Mesenchymal stem cell (in vitro differentiated cells and primary cell): Measurements from ENCODE around the gene TBCE.

Source experiments
- DNase-seq: peaks from one replicate; pipeline ENCODE4 v3.0.0-alpha.2; 2013
- H2AFZ ChIP-seq: one replicate; pipeline ENCODE4 v1.6.1; 2013; ENCODE audit warnings: low read depth, mild to moderate bottlenecking, control low read depth, inconsistent platforms, low read length, moderate library complexity
- H2AK5ac ChIP-seq: 2 replicates; pipeline ENCODE4 v1.6.1; 2013; ENCODE audit warnings: low read length, moderate library complexity, mild to moderate bottlenecking, inconsistent platforms; ENCODE audit not compliant: severe bottlenecking
- H2BK120ac ChIP-seq: one replicate; pipeline ENCODE4 v1.6.1; 2013; ENCODE audit warnings: low read depth, mild to moderate bottlenecking, inconsistent platforms, low read length, moderate library complexity
- H2BK12ac ChIP-seq, 2 experiments: one replicate each; pipeline ENCODE4 v1.6.1; 2013; ENCODE audit warnings: inconsistent platforms in 2 of 2, low read length in 2 of 2, mild to moderate bottlenecking in 2 of 2, moderate library complexity in 2 of 2, control low read depth in 1 of 2
- H2BK15ac ChIP-seq: one replicate; pipeline ENCODE4 v1.6.1; 2013; ENCODE audit warnings: mild to moderate bottlenecking, low read depth, inconsistent platforms; ENCODE audit not compliant: poor library complexity, severe bottlenecking
- H2BK5ac ChIP-seq: 2 replicates; pipeline ENCODE4 v1.6.1; 2013; ENCODE audit warnings: low read depth, mild to moderate bottlenecking, low read length, control low read depth, inconsistent platforms; ENCODE audit not compliant: poor library complexity, severe bottlenecking
- H3K14ac ChIP-seq, 2 experiments: one replicate each; pipeline ENCODE4 v1.6.1; 2013; ENCODE audit warnings: inconsistent platforms in 2 of 2, low read length in 2 of 2, control low read depth in 1 of 2, mild to moderate bottlenecking in 1 of 2, moderate library complexity in 1 of 2
- H3K18ac ChIP-seq, 2 experiments: one replicate each; pipeline ENCODE4 v1.6.1; 2013; ENCODE audit warnings: inconsistent platforms in 2 of 2, low read length in 2 of 2, control low read depth in 1 of 2, low read depth in 1 of 2, mild to moderate bottlenecking in 1 of 2
- H3K23ac ChIP-seq, 2 experiments: one replicate each; pipeline ENCODE4 v1.6.1; 2013; ENCODE audit warnings: inconsistent platforms in 2 of 2, low read length in 2 of 2, mild to moderate bottlenecking in 2 of 2, moderate library complexity in 2 of 2, control low read depth in 1 of 2
- H3K27ac ChIP-seq: 2 replicates; pipeline ENCODE4 v1.5.1; 2013; ENCODE audit warnings: mild to moderate bottlenecking, moderate library complexity, low read length, control low read depth, inconsistent platforms; ENCODE audit not compliant: poor library complexity, severe bottlenecking
- H3K27me3 ChIP-seq, 2 experiments: 2 replicates each; pipeline versions ENCODE4 v1.6.1 to v1.7.0; 2013; ENCODE audit warnings: low read length in 2 of 2, mild to moderate bottlenecking in 2 of 2, moderate library complexity in 2 of 2, control low read depth in 1 of 2, inconsistent platforms in 1 of 2; ENCODE audit not compliant: control insufficient read depth in 1 of 2, insufficient read depth in 1 of 2
- H3K36me3 ChIP-seq, 2 experiments: 2 replicates each; pipeline versions ENCODE4 v1.6.1 to v1.7.0; 2013; ENCODE audit warnings: low read length in 2 of 2, control low read depth in 1 of 2, inconsistent platforms in 1 of 2, low read depth in 1 of 2, mild to moderate bottlenecking in 1 of 2; ENCODE audit not compliant: insufficient read depth in 2 of 2, control insufficient read depth in 1 of 2
- H3K4ac ChIP-seq, 2 experiments: one replicate each; pipeline ENCODE4 v1.6.1; 2013; ENCODE audit warnings: inconsistent platforms in 2 of 2, low read length in 2 of 2, mild to moderate bottlenecking in 2 of 2, moderate library complexity in 2 of 2, control low read depth in 1 of 2, low read depth in 1 of 2
- H3K4me1 ChIP-seq: 2 replicates; pipeline ENCODE4 v1.6.1; 2013; ENCODE audit warnings: low read depth, low read length, control low read depth; ENCODE audit not compliant: control insufficient read depth, insufficient read depth
- H3K4me2 ChIP-seq: 2 replicates; pipeline ENCODE4 v1.6.1; 2013; ENCODE audit warnings: low read length, mild to moderate bottlenecking, inconsistent platforms; ENCODE audit not compliant: poor library complexity, severe bottlenecking
- H3K4me3 ChIP-seq, 2 experiments: 2 replicates each; pipeline versions ENCODE4 v1.5.1 to v1.7.0; 2013; ENCODE audit warnings: low read length in 2 of 2, mild to moderate bottlenecking in 2 of 2, control low read depth in 1 of 2, low read depth in 1 of 2; ENCODE audit not compliant: insufficient read depth in 1 of 2
- H3K79me1 ChIP-seq: replicated peaks from 2 replicates; pipeline ENCODE4 v1.6.1; 2013; ENCODE audit warnings: mild to moderate bottlenecking, control low read depth, low read length, inconsistent platforms; ENCODE audit not compliant: poor library complexity, severe bottlenecking
- H3K9ac ChIP-seq: 2 replicates; pipeline ENCODE4 v1.7.0; 2013; ENCODE audit warnings: mild to moderate bottlenecking, low read length, moderate library complexity
- H3K9me3 ChIP-seq: 2 replicates; pipeline ENCODE4 v1.7.0; 2013; ENCODE audit warnings: mild to moderate bottlenecking, low read length; ENCODE audit not compliant: control insufficient read depth
- H4K8ac ChIP-seq: one replicate; pipeline ENCODE4 v1.6.1; 2013; ENCODE audit warnings: inconsistent platforms, mild to moderate bottlenecking, low read length, moderate library complexity
- H4K91ac ChIP-seq: one replicate; pipeline ENCODE4 v1.6.1; 2013; ENCODE audit warnings: mild to moderate bottlenecking, low read length, inconsistent platforms
- whole genome bisulfite sequencing: methylation state at CpG from one replicate; pipeline ENCODE4 v1.1.7; 2013; ENCODE audit warnings: mixed read lengths; 5-methylcytosine and 5-hydroxymethylcytosine counted together

Gene TBCE

DNA sequence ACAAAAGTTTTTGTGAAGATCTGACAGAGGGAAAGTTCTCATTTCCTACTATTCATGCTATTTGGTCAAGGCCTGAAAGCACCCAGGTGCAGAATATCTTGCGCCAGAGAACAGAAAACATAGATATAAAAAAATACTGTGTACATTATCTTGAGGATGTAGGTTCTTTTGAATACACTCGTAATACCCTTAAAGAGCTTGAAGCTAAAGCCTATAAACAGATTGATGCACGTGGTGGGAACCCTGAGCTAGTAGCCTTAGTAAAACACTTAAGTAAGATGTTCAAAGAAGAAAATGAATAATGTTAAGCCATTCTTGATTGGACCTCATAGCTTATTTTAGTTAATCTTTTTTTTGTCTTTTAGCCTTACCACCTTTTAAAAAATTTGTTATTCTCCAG is 24.8 kb upstream of the TBCE start:
- Histone ChIP-seq H3K14ac (no peak overlapping the region), H3K4me1 (no peaks in the 10 kb centered on the region), H4K91ac (no peak overlapping the region), H3K18ac (no peak overlapping the region), H3K4ac (no peak overlapping the region), H2AK5ac (no peak overlapping the region), H3K9me3 (no peaks in the 10 kb centered on the region), H2BK12ac (no peak overlapping the region), H3K36me3 (peaks cover 16 to 54% of the 10 kb centered on the region in 2 experiments), H2BK120ac (no peak overlapping the region), H3K9ac (no peak overlapping the region), H2BK15ac (no peak overlapping the region), H3K4me3 (no peak overlapping the region), H3K4me2 (no peak overlapping the region), H2AFZ (no peak overlapping the region), H2BK5ac (no peak overlapping the region), H3K27ac (no peak overlapping the region), H3K79me1 (peaks cover 12% of the 10 kb centered on the region), H3K23ac (no peak overlapping the region), H3K27me3 (no peaks in the 10 kb centered on the region), H4K8ac (no peak overlapping the region)
- no peak for DNase-seq
- 90% methylated on average over 2 of the region's 3 CpGs for WGBS

DNA sequence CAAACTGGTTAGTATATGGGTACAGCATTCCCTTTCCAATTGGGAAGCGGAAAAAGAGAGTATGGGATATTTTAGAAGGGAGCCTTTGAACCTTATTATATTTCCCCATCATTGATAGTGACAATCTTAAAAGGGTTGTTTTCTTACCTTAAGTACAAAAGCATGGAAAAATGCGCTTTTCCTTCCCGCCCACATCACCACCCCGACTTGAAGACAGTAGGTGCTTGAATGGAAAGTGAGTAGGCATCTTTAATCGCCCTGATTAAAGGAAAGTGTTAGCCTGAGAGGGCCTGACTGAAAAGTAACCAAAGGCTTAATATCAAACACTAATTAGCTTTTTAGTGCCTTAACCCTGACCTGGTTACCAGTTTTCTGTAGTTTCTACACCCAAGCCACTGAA is 23.5 kb upstream of the TBCE start:
- Histone ChIP-seq H3K4me2 (no peak overlapping the region), H3K14ac (no peak overlapping the region), H2BK5ac (no peak overlapping the region), H3K9me3 (no peaks in the 10 kb centered on the region), H3K79me1 (peaks cover 9% of the 10 kb centered on the region), H3K36me3 (peaks cover 16 to 49% of the 10 kb centered on the region in 2 experiments), H3K4me3 (no peak overlapping the region), H3K27ac (no peak overlapping the region), H4K91ac (no peak overlapping the region), H2BK120ac (no peak overlapping the region), H3K9ac (no peak overlapping the region), H3K18ac (no peak overlapping the region), H3K4me1 (peaks cover 3% of the 10 kb centered on the region), H2AK5ac (no peak overlapping the region), H4K8ac (no peak overlapping the region), H2BK12ac (no peak overlapping the region), H2AFZ (no peak overlapping the region), H3K4ac (no peak overlapping the region), H3K27me3 (no peaks in the 10 kb centered on the region), H2BK15ac (no peak overlapping the region), H3K23ac (no peak overlapping the region)
- DNase-seq = no peak
- WGBS = 97% methylated on average over 4 of the region's 5 CpGs

DNA sequence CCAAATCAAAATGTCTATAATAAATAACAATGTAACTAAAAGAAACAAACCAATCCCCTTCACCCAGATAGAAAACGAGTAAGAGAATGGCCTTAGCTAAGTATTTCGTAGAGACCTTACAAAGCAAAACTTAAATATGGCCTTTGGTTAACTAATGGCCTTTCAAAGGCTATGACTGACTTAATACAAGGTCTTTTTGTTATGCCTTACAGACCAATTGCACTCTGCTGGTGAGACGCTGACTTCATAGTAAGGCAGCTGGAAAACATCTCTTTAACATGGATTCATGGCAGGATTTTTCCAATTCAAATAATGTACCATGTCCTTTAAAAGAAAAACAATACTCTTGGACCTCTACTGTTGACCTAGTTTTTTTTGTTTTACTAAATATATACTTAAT is 15.8 kb upstream of the TBCE start:
- DNase-seq = no peak
- WGBS = 81% methylated on average over 3 of the region's 3 CpGs
- no peak overlapping the region for H2BK5ac ChIP-seq

DNA sequence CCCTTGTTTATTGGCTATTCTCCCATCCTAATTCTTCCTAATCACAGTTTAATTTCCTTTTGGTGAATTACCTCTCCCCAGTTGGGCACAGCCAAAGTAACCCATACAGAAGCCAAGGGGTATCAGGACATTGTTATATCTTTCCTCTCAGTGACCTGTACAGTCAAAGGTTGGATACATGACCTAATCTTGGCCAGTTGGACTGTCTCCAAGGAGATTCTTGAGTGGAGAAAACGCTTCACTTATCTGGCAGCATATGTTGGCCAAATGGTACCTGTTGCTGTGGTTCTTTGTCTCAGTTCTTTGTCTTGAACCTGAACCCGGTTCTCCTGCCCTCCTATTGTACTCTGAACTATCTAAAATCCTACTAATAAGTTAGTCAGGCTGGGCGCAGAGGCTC is 15.3 kb upstream of the TBCE start:
- H3K79me1 ChIP-seq = no peaks in the 10 kb centered on the region
- H3K14ac ChIP-seq = no peak overlapping the region
- H3K4me3 ChIP-seq = no peak overlapping the region
- no peak for DNase-seq
- H4K8ac ChIP-seq = no peak overlapping the region
- no peak overlapping the region for H3K4ac ChIP-seq
- H3K4me2 ChIP-seq = no peak overlapping the region
- no peaks in the 10 kb centered on the region for H3K9me3 ChIP-seq
- no peak overlapping the region for H2BK15ac ChIP-seq
- H4K91ac ChIP-seq = no peak overlapping the region
- no peaks in the 10 kb centered on the region for H3K27me3 ChIP-seq
- H2BK12ac ChIP-seq = no peak overlapping the region
- H2BK120ac ChIP-seq = no peak overlapping the region
- no peak overlapping the region for H2AK5ac ChIP-seq
- H3K27ac ChIP-seq = no peak overlapping the region
- no peak overlapping the region for H3K18ac ChIP-seq
- WGBS = 89% methylated on average over 3 of the region's 3 CpGs
- no peaks in the 10 kb centered on the region for H3K36me3 ChIP-seq
- H3K9ac ChIP-seq = no peak overlapping the region
- H3K23ac ChIP-seq = no peak overlapping the region
- peaks cover 3% of the 10 kb centered on the region for H3K4me1 ChIP-seq
- H2BK5ac ChIP-seq = no peak overlapping the region
- H2AFZ ChIP-seq = no peak overlapping the region

More for the DNA sequence above, 15.8 kb upstream of the TBCE start:
- Histone ChIP-seq H3K4me2 (no peak overlapping the region), H2BK15ac (no peak overlapping the region), H3K4me3 (no peak overlapping the region), H4K91ac (no peak overlapping the region), H3K14ac (no peak overlapping the region), H3K27ac (no peak overlapping the region), H3K23ac (no peak overlapping the region), H3K79me1 (no peaks in the 10 kb centered on the region), H3K36me3 (peaks cover 0 to under 1% of the 10 kb centered on the region in 2 experiments), H3K4me1 (peaks cover 3% of the 10 kb centered on the region), H2AFZ (no peak overlapping the region), H2BK12ac (no peak overlapping the region), H3K27me3 (no peaks in the 10 kb centered on the region), H4K8ac (no peak overlapping the region), H2BK120ac (no peak overlapping the region), H3K18ac (no peak overlapping the region), H3K4ac (no peak overlapping the region), H3K9ac (no peak overlapping the region), H3K9me3 (no peaks in the 10 kb centered on the region), H2AK5ac (no peak overlapping the region)
